ENCODE measurements around the gene OR52I1. TPM values are rescaled to one million over a fixed set of nuclear protein-coding genes. Genes with fewer than 3 reads are reported as not detected.
A peak's percentile ranks its signal among the peaks of the same experiment; 100 is the strongest.

OR52I1 gene
- total RNA-seq, 4 donors from 2014 or later: not detected

DNA sequence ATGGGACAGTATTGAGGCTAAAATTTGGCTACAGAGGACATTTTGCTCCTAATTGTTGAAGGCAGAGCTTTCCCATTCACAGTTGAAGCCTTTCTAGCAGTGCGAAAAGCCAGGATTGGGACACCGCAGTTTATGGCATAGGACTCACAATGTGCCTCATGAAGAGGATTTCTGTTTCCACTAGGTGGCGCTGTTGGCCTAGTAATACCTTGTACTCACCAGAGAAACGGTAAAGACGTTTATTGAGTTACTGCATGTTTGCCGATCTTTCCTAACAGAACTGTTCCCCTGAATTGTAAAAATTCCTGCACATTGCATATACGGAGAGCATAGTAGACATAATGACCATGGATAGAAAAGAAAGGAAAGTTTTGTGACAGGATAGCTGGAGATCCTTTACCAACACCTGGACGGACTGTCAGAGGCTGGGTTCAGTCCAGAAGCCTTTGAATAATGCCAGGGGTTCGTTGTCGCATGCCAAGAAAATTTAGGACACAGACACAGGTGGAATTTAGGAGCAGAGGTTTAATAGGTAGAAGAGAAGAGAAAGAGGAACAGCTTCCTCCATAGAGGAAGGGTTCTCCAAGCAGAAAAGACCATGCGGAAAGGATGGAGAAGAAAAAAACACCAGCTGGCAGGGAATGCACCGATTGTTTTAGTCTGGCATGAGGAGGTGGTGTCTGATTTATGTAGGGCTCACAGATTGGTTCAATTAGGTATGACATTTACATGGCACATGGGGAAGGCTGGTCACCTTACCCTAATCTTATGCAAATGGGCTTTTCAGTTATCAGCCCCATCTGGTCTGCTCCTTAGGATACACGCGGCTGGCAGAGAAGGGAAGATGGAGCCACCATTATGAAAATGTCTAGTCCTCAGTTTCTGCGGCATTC is 32.6 kb downstream of the OR52I1 start:
- peaks cover 12% of the 10 kb centered on the region for H3K27me3 ChIP-seq
- H3K27ac ChIP-seq: no peak overlapping the region
- H3K9me3 ChIP-seq: peaks cover 0 to 18% (median 0%) of the 10 kb centered on the region in 3 donors
- TF ChIP-seq EP300 (IDR thresholded peaks at IDR 0.05): no peak
- TF ChIP-seq, protein P1, sequence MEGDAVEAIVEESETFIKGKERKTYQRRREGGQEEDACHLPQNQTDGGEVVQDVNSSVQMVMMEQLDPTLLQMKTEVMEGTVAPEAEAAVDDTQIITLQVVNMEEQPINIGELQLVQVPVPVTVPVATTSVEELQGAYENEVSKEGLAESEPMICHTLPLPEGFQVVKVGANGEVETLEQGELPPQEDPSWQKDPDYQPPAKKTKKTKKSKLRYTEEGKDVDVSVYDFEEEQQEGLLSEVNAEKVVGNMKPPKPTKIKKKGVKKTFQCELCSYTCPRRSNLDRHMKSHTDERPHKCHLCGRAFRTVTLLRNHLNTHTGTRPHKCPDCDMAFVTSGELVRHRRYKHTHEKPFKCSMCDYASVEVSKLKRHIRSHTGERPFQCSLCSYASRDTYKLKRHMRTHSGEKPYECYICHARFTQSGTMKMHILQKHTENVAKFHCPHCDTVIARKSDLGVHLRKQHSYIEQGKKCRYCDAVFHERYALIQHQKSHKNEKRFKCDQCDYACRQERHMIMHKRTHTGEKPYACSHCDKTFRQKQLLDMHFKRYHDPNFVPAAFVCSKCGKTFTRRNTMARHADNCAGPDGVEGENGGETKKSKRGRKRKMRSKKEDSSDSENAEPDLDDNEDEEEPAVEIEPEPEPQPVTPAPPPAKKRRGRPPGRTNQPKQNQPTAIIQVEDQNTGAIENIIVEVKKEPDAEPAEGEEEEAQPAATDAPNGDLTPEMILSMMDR (IDR thresholded peaks at IDR 0.05): peak; percentile 34 to 66 (median 53)
- no peak overlapping the region for H3K4me3 ChIP-seq
- 35 to 60% methylated on average over 11 to 14 of the region's 15 CpGs for WGBS, 2 donors (ENCODE audit: low coverage in 1 of 2)
- no peak for ATAC-seq
- H3K36me3 ChIP-seq: no peaks in the 10 kb centered on the region
- no peaks in the 10 kb centered on the region for H3K4me1 ChIP-seq

DNA sequence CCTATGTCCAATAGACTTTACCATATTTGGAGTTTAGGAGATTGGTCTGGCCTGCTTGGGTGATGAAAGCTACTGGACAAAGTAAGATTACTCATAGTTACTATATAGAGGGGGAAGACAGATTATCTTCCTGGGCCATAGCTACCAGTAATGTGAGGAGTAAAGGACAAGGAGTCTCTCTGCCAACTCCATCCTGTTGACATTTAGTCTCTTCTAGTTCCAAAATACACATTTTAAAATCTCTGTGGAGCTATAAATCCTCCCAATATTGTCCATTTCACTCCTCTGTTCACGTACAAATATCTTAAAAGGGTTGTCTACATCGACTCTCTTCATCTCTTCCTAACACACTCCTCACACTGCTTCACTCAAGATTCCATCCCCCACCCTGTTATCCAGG is 42.3 kb downstream of the OR52I1 start:
- Histone ChIP-seq H3K4me1 (peaks cover 0 to 8% (median 0%) of the 10 kb centered on the region in 3 donors), H3K4me3 (no peak overlapping the region), H3K9me3 (no peaks in the 10 kb centered on the region), H3K27ac (no peak overlapping the region), H3K36me3 (no peaks in the 10 kb centered on the region), H3K27me3 (no peaks in the 10 kb centered on the region)
- no peak for ATAC-seq
- 64 to 76% methylated on average over 1 to 2 of the region's 2 CpGs for WGBS, 2 donors (ENCODE audit: low coverage in 1 of 2)
- TF ChIP-seq POLR2A (IDR thresholded peaks at IDR 0.05) (no peak), POLR2AphosphoS5 (IDR thresholded peaks at IDR 0.05) (no peak), EP300 (IDR thresholded peaks at IDR 0.05) (no peak)
- TF ChIP-seq, protein P1 (IDR thresholded peaks at IDR 0.05): no peak

DNA sequence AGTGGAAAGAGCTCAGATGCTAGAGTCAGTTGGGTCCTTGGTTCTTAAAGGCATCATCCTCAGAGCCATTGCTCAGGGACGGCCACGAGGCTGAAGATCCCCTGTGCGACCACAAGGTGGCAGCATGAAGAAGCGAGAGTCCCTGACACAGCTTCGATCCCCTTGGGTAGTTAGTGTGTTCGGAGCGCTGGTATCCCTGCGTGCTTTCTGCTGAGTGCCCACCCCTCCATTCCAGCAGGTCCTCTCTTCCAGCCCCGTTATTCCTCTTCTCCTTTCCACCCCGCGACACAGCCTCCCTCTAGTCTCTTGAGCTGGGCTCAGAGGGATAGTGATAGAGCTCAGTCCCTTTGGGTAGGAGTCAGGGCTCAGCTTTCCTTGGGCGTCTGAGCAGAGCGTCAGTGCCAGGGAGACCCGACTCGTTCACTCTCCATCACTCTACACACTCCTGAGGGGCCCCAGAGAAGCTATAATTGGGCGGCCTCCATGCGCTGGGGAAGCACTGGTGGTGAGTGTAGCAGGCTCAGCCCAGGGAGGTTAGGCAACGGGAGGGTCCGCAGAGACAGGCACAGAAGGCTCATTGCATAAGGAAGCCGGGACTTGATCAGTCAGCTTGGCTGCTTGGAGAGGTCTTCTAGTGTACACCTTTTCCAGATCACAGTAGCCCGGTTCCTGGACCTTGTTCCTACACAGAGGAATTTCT is 43.3 kb downstream of the OR52I1 start, which contains the start of gene OR51D1:
Gene OR51D1 (plus strand): TSS at position 516 of the 700 bp plus-strand sequence. CDS start 2,314 bp downstream, outside the sequence.
- H3K27ac ChIP-seq: no peak within 1 kb of the TSS
- WGBS, 2 donors (ENCODE audit: low coverage in 1 of 2): 23 to 60% methylated on average over 1 to 7 of the region's 21 CpGs
- H3K36me3 ChIP-seq: no peaks in the 10 kb centered on the region
- ATAC-seq: peak; percentile 86
- no peak for TF ChIP-seq EP300 (IDR thresholded peaks at IDR 0.05)
- TF ChIP-seq, protein P1 (IDR thresholded peaks at IDR 0.05): peak; percentile 81 to 89 (median 86)
- no peaks in the 10 kb centered on the region for H3K27me3 ChIP-seq
- H3K9me3 ChIP-seq: no peaks in the 10 kb centered on the region
- H3K4me3 ChIP-seq: peak within 1 kb of the TSS in 1 of 2 donors; percentile 18
- peaks cover 0 to 8% (median 0%) of the 10 kb centered on the region in 3 donors for H3K4me1 ChIP-seq

DNA sequence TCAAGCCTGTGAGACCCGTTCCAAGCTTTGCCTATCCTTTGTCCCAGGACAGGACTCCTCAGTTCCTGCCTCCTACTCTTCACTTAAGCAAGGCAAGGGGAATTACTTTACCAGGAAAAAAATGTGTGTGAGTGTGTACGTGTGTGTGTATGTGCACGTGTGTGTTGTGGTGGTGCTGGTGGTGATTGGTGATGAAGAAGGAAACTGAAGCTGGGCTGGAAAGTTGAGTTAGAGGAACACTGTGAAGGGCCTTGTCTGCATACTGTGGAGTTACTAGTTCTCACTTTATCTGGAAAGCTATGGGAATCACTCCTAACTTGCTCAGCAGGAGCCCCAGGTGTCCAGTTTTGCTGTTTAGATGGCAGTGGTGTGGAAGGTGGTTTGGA is 43.8 kb downstream of the OR52I1 start:
- Histone ChIP-seq H3K9me3 (no peaks in the 10 kb centered on the region), H3K4me1 (peaks cover 0 to 8% (median 0%) of the 10 kb centered on the region in 3 donors), H3K36me3 (no peaks in the 10 kb centered on the region), H3K4me3 (no peak overlapping the region), H3K27ac (no peak overlapping the region), H3K27me3 (no peaks in the 10 kb centered on the region)
- peak; percentile 8 for ATAC-seq
- TF ChIP-seq POLR2A (IDR thresholded peaks at IDR 0.05) (no peak), EP300 (IDR thresholded peaks at IDR 0.05) (no peak), POLR2AphosphoS5 (IDR thresholded peaks at IDR 0.05) (no peak)
- TF ChIP-seq, protein P1 (IDR thresholded peaks at IDR 0.05): no peak
- 86 to 89% methylated on average over 3 of the region's 3 CpGs for WGBS, 2 donors (ENCODE audit: low coverage in 1 of 2)
